Measurements from ENCODE around the gene TBC1D22A. TPM values are rescaled to one million over a fixed set of nuclear protein-coding genes. Genes with fewer than 3 reads are reported as not detected.

TBC1D22A gene
- total RNA-seq, 4 donors from 2014 or later, result 15.6 to 21.7 (median 20.5) TPM

DNA sequence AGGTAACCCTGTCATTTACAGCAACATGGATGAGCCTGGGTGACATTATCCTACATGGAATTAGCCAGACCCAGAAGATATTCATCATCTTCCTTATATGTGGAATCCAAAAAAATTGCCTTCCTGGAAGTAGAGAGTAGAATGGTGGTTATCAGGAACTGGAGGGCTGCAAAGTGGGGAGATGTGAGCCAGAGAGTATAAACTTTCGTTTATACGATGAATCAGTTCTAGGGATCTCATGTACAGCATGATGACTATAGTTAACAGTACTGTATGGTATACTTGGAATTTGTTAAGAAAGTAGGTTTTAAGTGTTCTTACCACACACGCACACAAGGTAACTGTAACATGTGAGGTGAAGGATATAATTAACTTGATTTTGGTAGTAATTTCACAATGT lies 79.1 kb downstream of the TBC1D22A start:
- 71 to 79% methylated on average over 3 of the region's 3 CpGs for WGBS, 2 donors
- no peaks in the 10 kb centered on the region for H3K9me3 ChIP-seq
- no peaks in the 10 kb centered on the region for H3K27me3 ChIP-seq
- TF ChIP-seq, protein P1, sequence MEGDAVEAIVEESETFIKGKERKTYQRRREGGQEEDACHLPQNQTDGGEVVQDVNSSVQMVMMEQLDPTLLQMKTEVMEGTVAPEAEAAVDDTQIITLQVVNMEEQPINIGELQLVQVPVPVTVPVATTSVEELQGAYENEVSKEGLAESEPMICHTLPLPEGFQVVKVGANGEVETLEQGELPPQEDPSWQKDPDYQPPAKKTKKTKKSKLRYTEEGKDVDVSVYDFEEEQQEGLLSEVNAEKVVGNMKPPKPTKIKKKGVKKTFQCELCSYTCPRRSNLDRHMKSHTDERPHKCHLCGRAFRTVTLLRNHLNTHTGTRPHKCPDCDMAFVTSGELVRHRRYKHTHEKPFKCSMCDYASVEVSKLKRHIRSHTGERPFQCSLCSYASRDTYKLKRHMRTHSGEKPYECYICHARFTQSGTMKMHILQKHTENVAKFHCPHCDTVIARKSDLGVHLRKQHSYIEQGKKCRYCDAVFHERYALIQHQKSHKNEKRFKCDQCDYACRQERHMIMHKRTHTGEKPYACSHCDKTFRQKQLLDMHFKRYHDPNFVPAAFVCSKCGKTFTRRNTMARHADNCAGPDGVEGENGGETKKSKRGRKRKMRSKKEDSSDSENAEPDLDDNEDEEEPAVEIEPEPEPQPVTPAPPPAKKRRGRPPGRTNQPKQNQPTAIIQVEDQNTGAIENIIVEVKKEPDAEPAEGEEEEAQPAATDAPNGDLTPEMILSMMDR (IDR thresholded peaks at IDR 0.05), result no peak
- TF ChIP-seq POLR2A (IDR thresholded peaks at IDR 0.05), result no peak
- no peaks in the 10 kb centered on the region for H3K36me3 ChIP-seq
- H3K4me1 ChIP-seq, result peaks cover 6 to 45% (median 10%) of the 10 kb centered on the region in 3 donors
- no peak overlapping the region for H3K4me3 ChIP-seq
- H3K27ac ChIP-seq, result no peak overlapping the region
- no peak for DNase-seq
- intact Hi-C loops (cut with DNase I), result no loop called here

DNA sequence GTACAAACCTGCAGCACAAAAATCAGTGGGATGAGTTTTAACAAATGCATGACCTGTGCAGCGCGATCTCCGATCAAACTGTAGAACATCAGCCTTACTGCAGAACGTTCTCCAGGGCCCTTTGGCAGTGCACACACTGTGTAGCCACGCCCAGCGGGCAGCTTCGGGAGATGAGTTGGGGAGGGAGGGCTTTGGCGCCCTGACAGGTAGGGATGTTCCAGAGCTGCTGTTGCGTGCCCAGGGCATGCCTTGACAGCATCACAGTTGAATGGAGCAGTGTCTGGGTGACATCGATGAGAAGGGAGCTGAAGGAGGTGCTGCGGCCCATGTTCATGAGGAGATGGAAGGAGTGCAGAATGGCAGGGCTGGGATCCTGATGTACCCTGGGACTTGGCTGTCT lies 80.2 kb downstream of the TBC1D22A start:
- no peak overlapping the region for H3K4me3 ChIP-seq
- H3K27ac ChIP-seq, result no peak overlapping the region
- H3K27me3 ChIP-seq, result no peaks in the 10 kb centered on the region
- WGBS, 2 donors, result 39 to 58% methylated on average over 4 to 11 of the region's 11 CpGs
- H3K9me3 ChIP-seq, result no peaks in the 10 kb centered on the region
- TF ChIP-seq, protein P1 (IDR thresholded peaks at IDR 0.05), result peak in 1 of 6 experiments; percentile 4
- TF ChIP-seq POLR2A (IDR thresholded peaks at IDR 0.05), result peak in 1 of 4 donors; percentile 11
- no peak for DNase-seq
- intact Hi-C loops (cut with DNase I), result no loop called here
- peaks cover 6 to 46% (median 10%) of the 10 kb centered on the region in 3 donors for H3K4me1 ChIP-seq
- H3K36me3 ChIP-seq, result peaks cover 0 to 9% (median 0%) of the 10 kb centered on the region in 3 donors

DNA sequence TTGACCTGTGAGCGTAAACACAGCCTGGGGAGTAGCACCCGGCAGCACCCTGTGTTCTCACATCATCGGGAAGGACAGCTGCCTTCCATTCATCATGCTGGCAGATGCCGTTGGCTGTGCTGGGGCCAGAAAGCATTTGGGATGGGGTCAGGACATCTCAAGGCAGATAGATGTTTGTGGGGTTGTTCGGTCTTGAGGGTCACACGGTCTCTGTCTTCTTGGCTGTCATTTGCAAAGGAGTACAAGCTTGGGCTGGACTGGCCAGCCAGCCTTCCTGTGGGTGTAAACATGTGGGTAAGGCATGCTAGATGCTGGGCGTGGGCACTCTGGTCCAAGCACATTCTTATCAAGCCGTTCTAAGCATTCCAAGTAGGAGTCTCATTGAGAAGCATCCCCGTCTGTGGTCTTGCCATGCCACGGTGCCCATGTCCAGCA lies 81.4 kb downstream of the TBC1D22A start:
- no peaks in the 10 kb centered on the region for H3K27me3 ChIP-seq
- H3K4me3 ChIP-seq, result no peak overlapping the region
- intact Hi-C loops (cut with DNase I), result no loop called here
- TF ChIP-seq, protein P1 (IDR thresholded peaks at IDR 0.05), result no peak
- no peak overlapping the region for H3K27ac ChIP-seq
- DNase-seq, result no peak
- WGBS, 2 donors, result 69 to 81% methylated on average over 7 to 9 of the region's 10 CpGs
- H3K4me1 ChIP-seq, result peaks cover 6 to 46% (median 10%) of the 10 kb centered on the region in 3 donors
- H3K9me3 ChIP-seq, result no peaks in the 10 kb centered on the region
- peaks cover 0 to 9% (median 0%) of the 10 kb centered on the region in 3 donors for H3K36me3 ChIP-seq

DNA sequence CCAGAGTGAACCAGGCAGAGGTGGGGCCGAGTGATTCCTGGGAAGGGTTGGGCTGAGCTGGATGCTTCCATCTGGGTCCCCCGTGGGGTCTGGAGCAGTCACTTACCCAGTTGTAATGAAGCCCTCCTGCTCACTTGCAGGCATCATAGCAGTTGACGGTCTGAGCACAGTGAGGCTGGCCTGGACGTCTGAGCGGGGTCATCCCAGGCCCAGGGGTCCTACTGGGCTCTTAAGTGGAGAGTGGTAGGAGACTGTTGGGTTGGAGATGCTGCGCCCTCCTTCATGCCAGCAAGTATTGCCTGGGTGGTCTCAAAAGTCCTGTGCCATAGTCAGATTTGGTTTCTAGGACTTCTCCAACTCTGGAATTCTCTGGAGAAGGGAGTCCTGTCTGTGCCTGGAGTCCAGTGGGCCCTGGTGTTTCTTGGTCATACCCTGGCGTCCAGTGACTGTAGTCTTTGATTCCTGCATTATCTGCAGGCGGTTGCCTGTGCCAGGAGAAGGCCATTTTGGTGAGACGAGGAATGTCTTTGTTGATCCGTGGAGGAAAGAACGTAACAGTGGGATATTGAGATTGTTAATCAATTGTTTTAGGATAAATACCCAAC lies 82.3 kb downstream of the TBC1D22A start:
- 83 to 84% methylated on average over 6 to 11 of the region's 11 CpGs for WGBS, 2 donors
- Histone ChIP-seq H3K4me1 (peaks cover 6 to 46% (median 10%) of the 10 kb centered on the region in 3 donors), H3K27me3 (no peaks in the 10 kb centered on the region), H3K9me3 (no peaks in the 10 kb centered on the region), H3K27ac (peak overlapping the region in 1 of 4 donors; percentile 47), H3K4me3 (peak overlapping the region in 3 of 4 donors; percentile 8 to 41 (median 17)), H3K36me3 (peaks cover 0 to 15% (median 0%) of the 10 kb centered on the region in 3 donors)
- TF ChIP-seq POLR2A (IDR thresholded peaks at IDR 0.05), result no peak
- TF ChIP-seq, protein P1 (IDR thresholded peaks at IDR 0.05), result no peak
- DNase-seq, result no peak
- intact Hi-C loops (cut with DNase I), result no loop called here

DNA sequence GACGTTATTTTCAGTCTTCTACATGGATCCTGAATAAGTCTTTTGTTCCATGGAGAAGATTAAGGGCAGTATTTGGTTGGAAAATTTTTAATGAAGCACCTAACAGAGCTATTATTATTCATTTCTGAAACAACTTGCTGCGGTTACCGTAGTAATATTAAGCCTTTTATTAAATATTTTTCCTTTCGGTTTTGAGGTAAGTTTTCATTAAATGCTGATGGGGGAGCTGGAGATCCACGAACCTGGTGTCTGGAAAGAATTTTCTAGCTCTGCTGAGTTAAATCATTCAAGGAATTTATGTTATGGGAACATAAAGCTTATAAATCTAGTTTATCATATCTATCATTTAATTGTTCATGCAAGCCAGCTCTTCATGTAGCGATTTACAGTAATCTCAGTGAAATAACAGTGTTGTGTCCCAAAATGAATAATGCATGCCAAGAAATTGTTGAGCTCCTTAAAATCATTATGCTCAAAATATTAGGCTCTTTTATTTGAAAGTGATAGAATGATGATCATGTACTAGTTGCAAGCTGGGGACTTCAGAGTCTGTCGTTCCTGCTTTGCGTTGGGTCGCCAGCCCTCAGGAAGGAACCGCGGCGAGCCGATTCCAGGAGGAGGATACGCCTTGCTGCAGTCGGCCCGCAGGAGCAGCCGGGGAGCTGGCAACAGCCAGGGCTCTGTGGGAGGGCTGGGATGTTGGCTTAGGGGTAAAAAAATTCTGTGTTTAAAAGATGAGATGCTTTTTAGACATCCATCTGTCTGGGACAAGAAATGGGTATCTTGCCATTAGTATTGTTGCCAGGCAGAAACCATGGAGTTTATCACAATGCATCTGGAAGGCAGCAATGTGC lies 83.1 kb downstream of the TBC1D22A start:
- Histone ChIP-seq H3K27ac (peak overlapping the region in 2 of 4 donors; percentile 18 to 47), H3K4me3 (peak overlapping the region in 3 of 4 donors; percentile 8 to 41 (median 17)), H3K4me1 (peaks cover 6 to 46% (median 10%) of the 10 kb centered on the region in 3 donors), H3K27me3 (no peaks in the 10 kb centered on the region), H3K9me3 (no peaks in the 10 kb centered on the region), H3K36me3 (peaks cover 0 to 18% (median 0%) of the 10 kb centered on the region in 3 donors)
- DNase-seq, result no peak
- no peak for TF ChIP-seq POLR2A (IDR thresholded peaks at IDR 0.05)
- TF ChIP-seq, protein P1 (IDR thresholded peaks at IDR 0.05), result peak in 4 of 6 experiments; percentile 27 to 42 (median 30)
- 32 to 33% methylated on average over 10 to 17 of the region's 17 CpGs for WGBS, 2 donors
- intact Hi-C loops (cut with DNase I), result no loop called here
